ENCODE results near the gene THRA. TPM values are rescaled to one million over a fixed set of nuclear protein-coding genes. Genes with fewer than 3 reads are reported as not detected.

Gene THRA
- total RNA-seq, 1 donor from 2014 or later: 78.3 TPM

- Histone ChIP-seq H3K4me1 (peaks cover 52% of the 10 kb centered on the region), H3K9me3 (replicated peaks) (no peaks in the 10 kb centered on the region), H3K27me3 (ENCODE audit: low read depth) (no peaks in the 10 kb centered on the region), H3K27ac (replicated peaks) (peak overlapping the region; percentile 100), H3K4me3 (peak overlapping the region; percentile 66), H3K36me3 (no peaks in the 10 kb centered on the region)
- TF ChIP-seq CTCF (IDR thresholded peaks at IDR 0.05; ENCODE audit: borderline replicate concordance): no peak
- intact Hi-C loops (cut with micrococcal nuclease): no loop called here
- DNase-seq: no peak
Observed at GRCh38 chr17:40113907-40114245, 51.1 kb downstream of the THRA start.

- Histone ChIP-seq H3K27ac (replicated peaks) (no peak overlapping the region), H3K9me3 (replicated peaks) (no peaks in the 10 kb centered on the region), H3K4me3 (no peak overlapping the region), H3K4me1 (peaks cover 42% of the 10 kb centered on the region), H3K27me3 (ENCODE audit: low read depth) (no peaks in the 10 kb centered on the region), H3K36me3 (no peaks in the 10 kb centered on the region)
- intact Hi-C loops (cut with micrococcal nuclease): no loop called here
- no peak for DNase-seq
- no peak for TF ChIP-seq CTCF (IDR thresholded peaks at IDR 0.05; ENCODE audit: borderline replicate concordance)
Observed at GRCh38 chr17:40115101-40115436, 52.3 kb downstream of the THRA start.

DNA sequence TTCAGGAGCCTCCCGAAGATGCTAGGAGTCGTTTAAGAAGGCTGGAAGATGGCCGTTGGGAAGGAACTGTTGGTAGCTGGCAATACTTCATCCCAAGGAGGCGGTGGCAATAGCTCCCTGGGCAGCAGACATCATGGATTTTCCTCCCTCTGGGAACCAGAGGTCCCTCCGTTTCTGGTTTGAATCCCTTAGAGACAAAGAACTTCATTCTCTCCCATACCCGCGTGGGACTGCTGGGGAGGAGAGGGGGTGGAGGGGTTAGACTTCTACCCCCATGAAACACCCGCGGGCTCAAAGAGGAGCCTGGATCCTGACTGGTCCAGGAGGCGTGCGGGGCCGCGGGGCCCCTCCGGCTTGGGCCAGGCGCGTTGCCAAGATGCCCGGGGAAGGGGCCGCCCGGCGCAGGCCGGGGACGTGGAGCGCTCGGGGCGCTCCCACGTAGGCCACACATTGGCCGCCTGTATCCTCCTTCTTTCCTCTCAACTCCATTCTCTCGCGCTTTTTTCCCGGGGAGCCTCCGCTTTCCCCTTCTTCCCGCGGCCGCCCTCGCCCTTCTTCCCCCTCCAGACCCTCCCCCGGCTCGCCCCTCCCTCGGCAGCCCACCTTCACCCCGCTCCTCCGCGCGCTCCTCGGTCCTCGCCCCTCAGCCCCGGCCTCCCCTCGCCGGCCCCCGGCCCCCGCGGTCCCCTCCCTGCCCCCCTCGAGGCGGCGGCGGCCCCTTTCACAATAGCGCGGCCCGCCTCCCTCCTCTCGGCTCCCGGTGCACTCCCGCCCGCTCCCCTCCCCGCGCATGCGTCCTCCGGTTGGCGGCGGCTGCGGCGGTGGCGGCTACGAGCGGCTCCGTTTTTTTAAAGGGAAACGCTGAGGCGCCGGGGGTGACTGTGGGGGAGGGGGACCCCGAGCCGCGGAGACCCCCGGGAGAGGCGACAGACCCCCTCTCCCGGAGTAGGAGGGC lies 58.7 kb downstream of the THRA start, which contains the start of gene MSL1:
TSS of gene MSL1 (plus strand) at position 791 of the 955 bp plus-strand sequence. CDS start 642 bp downstream, outside the sequence.
- DNase-seq: peak; percentile 93
- Histone ChIP-seq H3K4me1 (peaks cover 59% of the 10 kb centered on the region), H3K36me3 (peaks cover 4% of the 10 kb centered on the region), H3K27me3 (ENCODE audit: low read depth) (no peaks in the 10 kb centered on the region), H3K9me3 (replicated peaks) (no peaks in the 10 kb centered on the region), H3K4me3 (peak within 1 kb of the TSS; percentile 98), H3K27ac (replicated peaks) (peak within 1 kb of the TSS; percentile 94)
- intact Hi-C loops (cut with micrococcal nuclease): no loop called here
- no peak for TF ChIP-seq CTCF (IDR thresholded peaks at IDR 0.05; ENCODE audit: borderline replicate concordance)

GRCh38 chr17:40122136-40122998 lies 59.6 kb downstream of the THRA start:
- peaks cover 13% of the 10 kb centered on the region for H3K36me3 ChIP-seq
- no peaks in the 10 kb centered on the region for H3K27me3 ChIP-seq (ENCODE audit: low read depth)
- peak overlapping the region; percentile 94 for H3K27ac ChIP-seq (replicated peaks)
- H3K4me3 ChIP-seq: peak overlapping the region; percentile 98
- H3K9me3 ChIP-seq (replicated peaks): no peaks in the 10 kb centered on the region
- peaks cover 59% of the 10 kb centered on the region for H3K4me1 ChIP-seq
- DNase-seq: peak; percentile 61
- TF ChIP-seq CTCF (IDR thresholded peaks at IDR 0.05; ENCODE audit: borderline replicate concordance): peak; percentile 32
- intact Hi-C loops (cut with micrococcal nuclease): no loop called here

DNA sequence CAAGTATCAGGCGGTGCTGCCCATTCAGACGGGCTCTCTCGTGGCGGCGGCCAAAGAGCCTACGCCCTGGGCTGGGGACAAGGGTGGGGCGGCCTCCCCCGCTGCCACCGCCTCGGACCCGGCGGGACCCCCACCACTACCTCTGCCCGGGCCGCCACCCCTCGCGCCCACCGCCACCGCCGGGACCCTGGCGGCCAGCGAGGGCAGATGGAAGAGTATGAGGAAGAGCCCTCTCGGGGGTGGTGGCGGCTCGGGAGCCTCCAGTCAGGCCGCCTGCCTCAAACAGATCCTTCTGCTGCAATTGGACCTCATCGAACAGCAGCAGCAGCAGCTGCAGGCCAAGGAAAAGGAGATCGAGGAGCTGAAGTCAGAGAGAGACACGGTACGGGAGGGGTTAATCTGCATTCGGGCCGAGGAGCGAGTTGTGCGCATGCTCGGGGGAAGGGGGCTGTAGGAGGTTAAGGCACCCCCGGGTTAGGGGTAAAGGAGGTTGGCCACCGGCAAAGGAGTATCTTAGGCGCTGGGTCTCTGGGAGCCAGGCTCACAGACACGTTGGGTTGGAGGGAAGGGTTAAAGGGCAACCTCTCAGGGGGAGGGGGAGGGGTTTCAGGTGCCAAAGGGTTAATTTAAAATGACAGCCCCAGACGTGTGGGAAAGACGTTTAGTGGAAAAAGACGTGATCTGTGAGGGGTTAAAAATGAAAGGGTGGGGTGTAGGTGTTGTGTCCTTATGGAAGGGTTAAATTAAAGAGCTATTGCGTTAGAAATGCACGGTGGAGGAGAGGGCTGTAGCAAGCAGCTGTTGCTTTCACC lies 60.4 kb downstream of the THRA start:
- Histone ChIP-seq H3K36me3 (peaks cover 22% of the 10 kb centered on the region), H3K27me3 (ENCODE audit: low read depth) (no peaks in the 10 kb centered on the region), H3K4me3 (peak overlapping the region; percentile 98), H3K27ac (replicated peaks) (peak overlapping the region; percentile 94), H3K4me1 (peaks cover 59% of the 10 kb centered on the region), H3K9me3 (replicated peaks) (no peaks in the 10 kb centered on the region)
- peak; percentile 45 for DNase-seq
- TF ChIP-seq CTCF (IDR thresholded peaks at IDR 0.05; ENCODE audit: borderline replicate concordance): no peak
- intact Hi-C loops (cut with micrococcal nuclease): no loop called here

All from left ventricle myocardium inferior (tissue), 1 donor.